Activated CD8-positive, alpha-beta memory T cell treated with anti-CD3 and anti-CD28 coated beads, Interleukin-2, amount 10 ng/mL, durations not matched to agents 7 days and 5 days (primary cell): ENCODE measurements around the gene GMNN. TPM values are rescaled to one million over a fixed set of nuclear protein-coding genes. Genes with fewer than 3 reads are reported as not detected.

Experiments used
- ATAC-seq: fragments of 150-1000 bp; cut with Tn5 transposase; one replicate; pipeline ENCODE4 v1.10.0; 2021; ENCODE audit warnings: moderate library complexity
- CTCF ChIA-PET: fragments of 350-600 bp; sonication (Branson Sonifier 250); formaldehyde crosslinking; loops from one replicate; lab custom pipeline; 2021; ENCODE audit warnings: antibody characterized with exemption; lab: Charles Lee
- DNase-seq: peaks from one replicate; pipeline ENCODE4 v3.0.0-alpha.2; 2020
- H3K27ac Mint-ChIP-seq: one replicate; pipeline ENCODE4 v1.8.0; 2021; ENCODE audit warnings: mild to moderate bottlenecking, mixed read lengths
- H3K27me3 Mint-ChIP-seq: one replicate; pipeline ENCODE4 v1.8.0; 2021; ENCODE audit warnings: mixed read lengths
- H3K36me3 Mint-ChIP-seq: one replicate; pipeline ENCODE4 v1.8.0; 2021; ENCODE audit warnings: mild to moderate bottlenecking, mixed read lengths
- H3K4me1 Mint-ChIP-seq: one replicate; pipeline ENCODE4 v1.8.0; 2021; ENCODE audit warnings: mixed read lengths
- H3K4me3 Mint-ChIP-seq: one replicate; pipeline ENCODE4 v1.8.0; 2021; ENCODE audit warnings: mild to moderate bottlenecking, moderate library complexity, mixed read lengths
- H3K9me3 Mint-ChIP-seq: one replicate; pipeline ENCODE4 v1.8.0; 2022; ENCODE audit warnings: low read depth, mixed read lengths
- total RNA-seq, 2 experiments: library from RNA; stranded (reverse); gene quantifications; one replicate each; pipeline ENCODE4 v1.2.3, GENCODE V29; 2021

Gene GMNN
- total RNA-seq, 2 experiments from 2014 or later, result 90.0 to 93.6 TPM

DNA sequence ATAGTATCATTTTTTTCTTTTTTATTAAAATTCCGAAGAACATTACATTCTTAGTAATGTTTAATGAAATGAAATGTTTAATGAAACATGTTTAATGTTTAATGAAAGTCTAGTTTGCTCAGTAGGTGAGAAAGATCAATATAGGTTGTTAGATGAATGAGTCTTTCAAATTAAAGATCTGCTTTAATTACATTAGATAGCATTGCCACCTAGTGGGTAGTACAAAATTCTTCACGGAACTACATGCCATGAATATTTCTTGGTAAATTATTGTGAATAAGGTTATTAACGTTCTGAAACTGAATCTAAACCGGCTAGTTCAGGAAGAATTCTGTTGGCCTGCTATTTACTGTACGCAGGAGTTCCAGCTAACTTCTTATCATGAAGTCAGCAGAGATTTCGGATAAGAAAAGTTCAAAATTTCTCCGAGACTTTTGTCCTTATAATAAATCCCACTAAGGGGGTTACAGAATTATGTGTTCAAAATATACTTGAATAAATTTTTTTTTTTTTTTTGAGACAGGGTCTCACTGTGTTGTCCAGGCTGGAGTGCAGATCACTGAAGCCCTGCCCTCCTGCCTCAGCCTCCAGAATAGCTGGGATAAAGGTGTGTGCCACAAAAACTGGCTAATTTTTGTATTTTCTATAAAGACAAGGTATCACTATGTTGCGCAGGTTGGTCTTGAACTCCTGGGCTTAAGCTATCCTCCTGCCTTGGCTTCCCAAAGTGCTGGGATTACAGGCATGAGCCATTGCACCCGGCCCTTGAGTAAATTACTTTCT, 7.9 kb upstream of the GMNN start:
- no peak overlapping the region for H3K4me3 Mint-ChIP-seq
- H3K9me3 Mint-ChIP-seq, result no peaks in the 10 kb centered on the region
- H3K27me3 Mint-ChIP-seq, result no peaks in the 10 kb centered on the region
- ATAC-seq (peak; percentile 57), DNase-seq (no peak)
- CTCF ChIA-PET, result interaction anchor here (0.7 to 5.6 kb wide), 7 partner anchors 62 to 336 kb away, joined by 3 to 46 read pairs (median 4); no protein-coding TSS in a partner anchor
- peaks cover 9% of the 10 kb centered on the region for H3K4me1 Mint-ChIP-seq
- H3K27ac Mint-ChIP-seq, result no peak overlapping the region
- H3K36me3 Mint-ChIP-seq, result no peaks in the 10 kb centered on the region

- Mint-ChIP-seq H3K9me3 (no peaks in the 10 kb centered on the region), H3K27me3 (no peaks in the 10 kb centered on the region), H3K4me1 (peaks cover 8% of the 10 kb centered on the region), H3K36me3 (no peaks in the 10 kb centered on the region), H3K27ac (no peak overlapping the region), H3K4me3 (no peak overlapping the region)
- CTCF ChIA-PET, result interaction anchor here (5.6 kb wide), 1 partner anchor 185 kb away, joined by 46 read pairs; no protein-coding TSS in a partner anchor
- DNase-seq, result no peak
- no peak for ATAC-seq
These were observed 6.4 kb upstream of the GMNN start for GRCh38 chr6:24768361-24768760.

DNA sequence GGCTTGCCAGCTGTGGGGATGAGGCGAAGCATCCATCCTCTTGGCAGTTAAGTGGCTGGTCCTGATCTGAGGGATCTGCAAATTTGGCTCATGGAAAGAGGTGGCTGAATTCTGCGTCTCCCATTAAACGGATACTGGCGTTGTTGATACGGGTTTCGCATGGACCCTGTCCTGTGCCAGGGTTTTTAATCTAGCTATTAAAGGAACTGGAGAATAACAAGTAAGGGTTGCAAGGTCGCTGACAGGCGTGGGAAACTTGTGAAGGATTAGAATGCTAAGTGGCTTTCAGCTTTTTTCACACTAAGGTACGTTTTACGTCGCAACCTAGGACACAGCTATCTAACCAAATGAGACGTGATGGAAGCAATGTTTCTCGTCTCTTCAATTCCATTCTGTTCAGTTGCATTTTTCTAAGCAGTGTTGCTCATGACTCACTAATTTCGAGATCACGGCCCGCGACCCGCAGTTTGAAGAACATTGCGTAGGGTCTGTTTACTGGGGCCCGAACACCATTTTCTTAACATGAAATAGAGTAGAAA, 852 bp downstream of the GMNN start:
- Mint-ChIP-seq H3K27me3 (no peaks in the 10 kb centered on the region), H3K9me3 (no peaks in the 10 kb centered on the region), H3K4me1 (peaks cover 33% of the 10 kb centered on the region), H3K36me3 (peaks cover 32% of the 10 kb centered on the region), H3K27ac (peak overlapping the region; percentile 100), H3K4me3 (peak overlapping the region; percentile 96)
- ATAC-seq (peak; percentile 1), DNase-seq (peak; percentile 46)
- CTCF ChIA-PET, result interaction anchor here (0.7 to 2.9 kb wide), 8 partner anchors 10 to 295 kb away, joined by 3 to 9 read pairs (median 4); no protein-coding TSS in a partner anchor

DNA sequence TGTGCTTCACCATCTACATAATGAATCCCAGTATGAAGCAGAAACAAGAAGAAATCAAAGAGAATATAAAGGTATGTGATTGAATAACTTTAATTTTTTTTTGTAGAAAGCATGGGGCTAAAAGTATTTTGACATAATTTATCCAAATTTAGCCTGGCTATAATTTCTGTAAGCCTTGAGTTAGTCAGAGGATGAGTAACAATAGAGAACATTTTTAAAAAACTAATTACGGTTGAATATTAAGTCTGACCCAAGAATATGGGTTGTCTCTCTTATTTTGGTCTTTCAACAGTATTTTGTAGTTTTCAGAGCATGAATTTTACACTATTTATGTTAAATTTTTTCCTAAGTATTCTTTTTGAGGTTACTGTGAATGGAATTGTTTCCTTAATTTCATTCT, 2.5 kb downstream of the GMNN start:
- no peak for ATAC-seq
- CTCF ChIA-PET, result interaction anchor here (2.9 kb wide), 1 partner anchor 79 kb away, joined by 9 read pairs; no protein-coding TSS in a partner anchor
- Mint-ChIP-seq H3K4me3 (peak overlapping the region; percentile 96), H3K36me3 (peaks cover 44% of the 10 kb centered on the region), H3K27me3 (no peaks in the 10 kb centered on the region), H3K27ac (no peak overlapping the region), H3K4me1 (peaks cover 42% of the 10 kb centered on the region), H3K9me3 (no peaks in the 10 kb centered on the region)
- no peak for DNase-seq

- CTCF ChIA-PET, result no interaction called here
- Mint-ChIP-seq H3K4me1 (peaks cover 46% of the 10 kb centered on the region), H3K27ac (peak overlapping the region; percentile 15), H3K4me3 (peak overlapping the region; percentile 50), H3K27me3 (no peaks in the 10 kb centered on the region), H3K36me3 (peaks cover 50% of the 10 kb centered on the region), H3K9me3 (no peaks in the 10 kb centered on the region)
- no peak for DNase-seq
- ATAC-seq, result no peak
These were observed 3.4 kb downstream of the GMNN start for GRCh38 chr6:24778121-24778520.

- H3K4me3 Mint-ChIP-seq, result no peak overlapping the region
These were observed 4.1 kb downstream of the GMNN start for GRCh38 chr6:24778878-24779277.

GRCh38 chr6:24779416-24780016, 4.8 kb downstream of the GMNN start:
- no peak for ATAC-seq
- Mint-ChIP-seq H3K27ac (no peak overlapping the region), H3K4me3 (peak overlapping the region; percentile 23), H3K27me3 (no peaks in the 10 kb centered on the region), H3K36me3 (peaks cover 61% of the 10 kb centered on the region), H3K9me3 (no peaks in the 10 kb centered on the region), H3K4me1 (peaks cover 46% of the 10 kb centered on the region)
- no peak for DNase-seq
- CTCF ChIA-PET, result interaction anchor here (0.7 to 1.5 kb wide), 2 partner anchors 64 to 238 kb away, joined by 3 to 5 read pairs; no protein-coding TSS in a partner anchor

More at GRCh38 chr6:24778878-24779277, 4.1 kb downstream of the GMNN start:
- DNase-seq (no peak), ATAC-seq (no peak)
- CTCF ChIA-PET, result interaction anchor here (0.7 to 1.5 kb wide), 2 partner anchors 64 to 239 kb away, joined by 3 to 5 read pairs; no protein-coding TSS in a partner anchor
- Mint-ChIP-seq H3K9me3 (no peaks in the 10 kb centered on the region), H3K27me3 (no peaks in the 10 kb centered on the region), H3K27ac (peak overlapping the region; percentile 54), H3K36me3 (peaks cover 56% of the 10 kb centered on the region), H3K4me1 (peaks cover 46% of the 10 kb centered on the region)

DNA sequence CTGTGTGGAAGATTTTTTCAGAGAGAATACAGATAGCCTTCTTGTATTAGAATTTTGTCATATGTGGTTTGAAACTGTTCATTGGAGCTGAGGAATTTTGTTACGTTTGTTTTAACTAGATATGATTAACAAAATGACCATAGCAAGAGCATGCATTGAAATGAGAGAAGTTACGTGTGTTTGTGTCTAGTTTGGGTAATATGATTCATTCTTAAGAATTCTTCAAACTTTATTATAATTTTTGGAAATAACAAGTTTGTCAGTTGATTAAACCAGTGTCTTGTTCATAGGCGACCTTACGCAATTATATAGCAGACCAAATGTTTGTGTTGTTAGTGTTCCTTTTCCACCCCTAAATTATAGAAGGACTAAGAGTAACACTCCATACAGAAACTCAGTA, 5.5 kb downstream of the GMNN start:
- no peaks in the 10 kb centered on the region for H3K27me3 Mint-ChIP-seq
- DNase-seq (no peak), ATAC-seq (no peak)
- peaks cover 63% of the 10 kb centered on the region for H3K36me3 Mint-ChIP-seq
- H3K4me1 Mint-ChIP-seq, result peaks cover 46% of the 10 kb centered on the region
- CTCF ChIA-PET, result interaction anchor here (1.5 kb wide), 1 partner anchor 238 kb away, joined by 5 read pairs; no protein-coding TSS in a partner anchor
- no peaks in the 10 kb centered on the region for H3K9me3 Mint-ChIP-seq
- H3K4me3 Mint-ChIP-seq, result no peak overlapping the region
- no peak overlapping the region for H3K27ac Mint-ChIP-seq

- peaks cover 46% of the 10 kb centered on the region for H3K36me3 Mint-ChIP-seq
- H3K4me1 Mint-ChIP-seq, result peaks cover 3% of the 10 kb centered on the region
- H3K4me3 Mint-ChIP-seq, result no peak overlapping the region
- no peaks in the 10 kb centered on the region for H3K9me3 Mint-ChIP-seq
- DNase-seq, result no peak
- CTCF ChIA-PET, result no interaction called here
- H3K27me3 Mint-ChIP-seq, result no peaks in the 10 kb centered on the region
- no peak overlapping the region for H3K27ac Mint-ChIP-seq
- ATAC-seq, result peak; percentile 27
These were observed 13.4 kb downstream of the GMNN start for GRCh38 chr6:24788031-24788665.

DNA sequence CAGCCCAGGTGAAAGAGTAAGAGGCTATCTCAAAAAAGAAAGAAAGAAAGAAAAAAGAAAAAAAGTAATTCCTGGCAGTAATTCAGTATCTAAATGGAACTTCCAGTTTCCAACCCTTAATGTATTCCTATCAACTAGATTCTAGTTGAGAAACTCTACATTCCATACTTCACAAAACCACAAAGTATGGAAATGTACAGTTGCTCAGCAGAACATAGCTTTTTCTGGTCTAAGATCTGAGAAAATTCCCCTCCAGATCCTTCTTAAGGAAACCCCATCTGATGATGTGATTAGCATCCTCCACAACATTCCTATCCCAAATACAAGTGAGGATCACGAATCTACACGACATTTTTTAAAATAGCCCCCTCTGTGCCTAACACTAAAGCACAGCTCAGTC, 20.4 kb downstream of the GMNN start:
- Mint-ChIP-seq H3K9me3 (no peaks in the 10 kb centered on the region), H3K4me1 (no peaks in the 10 kb centered on the region), H3K27ac (no peak overlapping the region), H3K36me3 (peaks cover 7% of the 10 kb centered on the region), H3K27me3 (no peaks in the 10 kb centered on the region), H3K4me3 (no peak overlapping the region)
- ATAC-seq (no peak), DNase-seq (no peak)
- CTCF ChIA-PET, result interaction anchor here (1.7 kb wide), 1 partner anchor 61 kb away, joined by 3 read pairs; no protein-coding TSS in a partner anchor

DNA sequence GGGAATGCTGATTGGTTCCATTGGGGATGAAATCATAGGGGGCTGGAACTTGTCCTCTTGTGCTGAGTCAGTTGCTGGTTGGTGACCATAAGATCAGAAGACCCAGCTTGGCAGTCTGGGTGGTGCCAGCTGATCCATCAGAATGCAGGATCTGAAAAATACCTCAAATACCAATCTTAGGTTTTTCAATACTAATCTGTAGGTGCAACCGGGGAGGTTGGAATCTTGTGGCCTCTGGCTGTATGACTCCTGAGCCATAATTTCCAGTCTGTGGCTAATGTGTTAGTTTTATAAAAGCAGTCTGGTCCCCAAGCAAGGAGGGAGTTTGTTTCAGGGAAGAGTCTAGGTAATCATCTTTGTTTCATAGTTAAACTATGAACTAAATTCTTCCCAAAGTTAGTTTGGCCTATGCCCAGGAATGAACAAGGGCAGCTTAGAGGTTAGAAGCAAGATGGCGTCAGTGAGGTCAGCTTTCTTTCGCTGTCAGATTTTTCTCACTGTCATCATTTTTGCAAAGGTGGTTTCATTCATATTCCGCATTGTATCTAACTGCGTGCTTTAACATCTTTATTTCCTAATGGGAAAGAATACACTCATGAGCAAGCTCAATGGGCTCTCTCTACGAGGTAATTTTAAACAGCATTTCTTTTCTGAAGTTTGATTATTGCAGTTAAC, 22.0 kb downstream of the GMNN start:
- DNase-seq (no peak), ATAC-seq (no peak)
- peaks cover 9% of the 10 kb centered on the region for H3K36me3 Mint-ChIP-seq
- H3K9me3 Mint-ChIP-seq, result no peaks in the 10 kb centered on the region
- H3K4me3 Mint-ChIP-seq, result no peak overlapping the region
- CTCF ChIA-PET, result interaction anchor here (0.6 kb wide), 1 partner anchor 21 kb away, joined by 3 read pairs; no protein-coding TSS in a partner anchor
- no peaks in the 10 kb centered on the region for H3K4me1 Mint-ChIP-seq
- no peaks in the 10 kb centered on the region for H3K27me3 Mint-ChIP-seq
- H3K27ac Mint-ChIP-seq, result no peak overlapping the region

DNA sequence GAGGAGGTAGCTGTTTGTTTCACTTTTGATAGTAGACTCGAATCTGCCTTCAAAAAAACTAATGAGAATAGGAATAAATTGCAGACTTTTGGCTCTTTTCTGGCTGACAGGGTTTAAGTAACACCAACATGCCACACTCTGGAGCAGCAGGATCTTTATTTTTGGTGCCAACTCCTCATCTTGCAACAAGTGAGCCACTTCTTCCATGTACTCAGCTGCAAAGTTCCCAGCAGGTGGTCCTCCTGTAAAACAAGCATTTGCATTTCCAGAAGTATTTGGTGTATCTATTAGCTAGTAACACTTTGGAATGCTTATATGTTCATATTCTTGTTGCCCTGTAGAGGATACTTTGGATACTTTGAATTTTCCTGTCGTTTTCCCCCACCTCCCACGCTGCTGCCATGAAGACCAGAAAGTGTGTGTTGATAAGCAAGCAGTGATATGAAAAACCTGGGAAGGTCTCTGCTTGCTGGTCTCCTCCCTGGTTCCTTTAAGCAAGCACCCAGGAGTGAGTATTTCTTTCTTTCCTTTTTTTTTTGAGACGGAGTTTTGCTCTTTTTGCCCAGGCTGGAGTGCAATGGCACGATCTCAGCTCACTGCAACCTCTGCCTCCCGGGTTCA, 23.0 kb downstream of the GMNN start:
- Mint-ChIP-seq H3K4me3 (no peak overlapping the region), H3K27ac (no peak overlapping the region), H3K9me3 (no peaks in the 10 kb centered on the region), H3K36me3 (peaks cover 9% of the 10 kb centered on the region), H3K27me3 (no peaks in the 10 kb centered on the region), H3K4me1 (no peaks in the 10 kb centered on the region)
- no peak for DNase-seq
- CTCF ChIA-PET, result no interaction called here
- ATAC-seq, result no peak
